HCT116 (cell line): ENCODE data around the gene FAR2. TPM values are rescaled to one million over a fixed set of nuclear protein-coding genes. Genes with fewer than 3 reads are reported as not detected.
"Not testable (repeated sequence)": the region's sequence is repeated elsewhere in the genome, so short reads cannot be mapped to it uniquely, and the experiment has no call there.

Experiments
- ATAC-seq: fragments of 200-7000 bp; cut with Tn5 transposase; 2 replicates; pipeline ENCODE4 v1.9.1; 2020; ENCODE audit warnings: mild to moderate bottlenecking, moderate library complexity
- BruUV-seq: library from RNA; stranded (reverse); fragments of 400-500 nt; replicated peaks from 2 replicates; lab custom pipeline; 2021; lab: Mats Ljungman, UMichigan
- CTCF ChIA-PET: fragments of 300-600 bp; sonication (Branson Sonifier 250); formaldehyde crosslinking; loops from one replicate; lab custom pipeline; 2021; ENCODE audit warnings: antibody characterized with exemption; lab: Charles Lee
- POLR2A ChIA-PET: fragments of 300-600, 350-600 bp; sonication (Branson Sonifier 250); formaldehyde crosslinking; loops from one replicate; lab custom pipeline; 2021; ENCODE audit warnings: antibody characterized with exemption; lab: Charles Lee
- RAD21 ChIA-PET, 2 experiments: fragments of 300-600 bp; sonication (Branson Sonifier 250); formaldehyde crosslinking; loops; one replicate each; lab custom pipeline; 2023; ENCODE audit warnings: low total read pairs in 2 of 2; ENCODE audit not compliant: uncharacterized antibody in 2 of 2, unreplicated experiment in 2 of 2, low non-redundant PET in 1 of 2; lab: Charles Lee
- DNase-seq: peaks from one replicate; pipeline ENCODE4 v3.0.0-alpha.2; 2010; ENCODE audit warnings: low read depth, low spot score
- H2AFZ ChIP-seq: fragments of 200-600 bp; shearing (Covaris generic), sonication (generic); 2 replicates; pipeline ENCODE4 v1.6.1; 2017; ENCODE audit warnings: low read depth, mixed run types, mixed read lengths, antibody characterized with exemption, low read length; ENCODE audit not compliant: poor library complexity, severe bottlenecking
- H3K27ac ChIP-seq: 2 replicates; pipeline ENCODE4 v1.5.1; 2012; ENCODE audit warnings: low read depth, low read length
- H3K27me3 ChIP-seq: fragments of 200-600 bp; sonication (generic); 2 replicates; pipeline ENCODE4 v1.6.1; 2016; ENCODE audit warnings: mixed run types, low read length, mixed read lengths; ENCODE audit not compliant: insufficient read depth
- H3K36me3 ChIP-seq, 2 experiments: fragments of 200-500 bp in 1 of 2; fragments of 200-600 bp in 1 of 2; sonication (Bioruptor generic) in 1 of 2; sonication (generic) in 1 of 2; 2 replicates each; pipeline versions ENCODE4 v1.5.1 to v1.6.1; 2014 to 2016; ENCODE audit warnings: low read length in 2 of 2, inconsistent platforms in 1 of 2, mixed read lengths in 1 of 2, mixed run types in 1 of 2; ENCODE audit not compliant: insufficient read depth in 2 of 2, control insufficient read depth in 1 of 2
- H3K4me1 ChIP-seq, 2 experiments: fragments of 200-600 bp in 1 of 2; sonication (generic) in 1 of 2; 2 replicates each; pipeline versions ENCODE4 v1.5.1 to v1.6.1; 2012 to 2017; ENCODE audit warnings: low read length in 2 of 2, inconsistent platforms in 1 of 2, mild to moderate bottlenecking in 1 of 2, mixed read lengths in 1 of 2, mixed run types in 1 of 2, moderate library complexity in 1 of 2; ENCODE audit not compliant: insufficient read depth in 2 of 2, control insufficient read depth in 1 of 2
- H3K4me2 ChIP-seq: fragments of 200-600 bp; sonication (generic); 2 replicates; pipeline ENCODE4 v1.6.1; 2017; ENCODE audit warnings: mixed run types, low read length, mixed read lengths
- H3K4me3 ChIP-seq, 2 experiments: fragments of 200-600 bp in 1 of 2; sonication (generic) in 1 of 2; replicated peaks in 1 of 2; 2 replicates each; pipeline ENCODE4 v1.5.1; 2011 to 2016; ENCODE audit warnings: low read length in 2 of 2, control low read depth in 1 of 2, low read depth in 1 of 2, mild to moderate bottlenecking in 1 of 2, mixed read lengths in 1 of 2, mixed run types in 1 of 2
- H3K79me2 ChIP-seq: fragments of 200-600 bp; sonication (generic); 2 replicates; pipeline ENCODE4 v1.6.1; 2017; ENCODE audit warnings: mild to moderate bottlenecking, mixed run types, low read length, moderate library complexity, mixed read lengths; ENCODE audit not compliant: insufficient read depth
- H3K9ac ChIP-seq: fragments of 200-600 bp; sonication (generic); 2 replicates; pipeline ENCODE4 v1.6.1; 2016; ENCODE audit warnings: low read length, mixed read lengths
- H3K9me2 ChIP-seq: fragments of 200-600 bp; sonication (generic), shearing (Covaris generic); 2 replicates; pipeline ENCODE4 v1.6.1; 2017; ENCODE audit warnings: mixed run types, mild to moderate bottlenecking, moderate library complexity; ENCODE audit not compliant: insufficient read depth
- H3K9me3 ChIP-seq, 2 experiments: fragments of 200-500 bp in 1 of 2; fragments of 200-600 bp in 1 of 2; sonication (Bioruptor generic) in 1 of 2; sonication (generic) in 1 of 2; 2 replicates each; pipeline ENCODE4 v1.6.1; 2014 to 2017; ENCODE audit warnings: low read length in 2 of 2, mixed read lengths in 2 of 2, inconsistent platforms in 1 of 2, low read depth in 1 of 2, mild to moderate bottlenecking in 1 of 2, mixed run types in 1 of 2, moderate library complexity in 1 of 2; ENCODE audit not compliant: control insufficient read depth in 1 of 2, insufficient read depth in 1 of 2
- H4K20me1 ChIP-seq: fragments of 200-600 bp; sonication (generic), shearing (Covaris generic); 2 replicates; pipeline ENCODE4 v1.6.1; 2017; ENCODE audit warnings: mixed run types, mild to moderate bottlenecking, moderate library complexity; ENCODE audit not compliant: insufficient read depth
- EZH2phosphoT487 ChIP-seq: fragments of 200-600 bp; IDR thresholded peaks from 2 replicates; pipeline ENCODE4 v1.6.1; 2018; ENCODE audit warnings: antibody characterized with exemption, borderline replicate concordance
- FOSL1 ChIP-seq: IDR thresholded peaks from 2 replicates; pipeline ENCODE4 v1.6.1; 2012; ENCODE audit warnings: low read depth
- POLR2A ChIP-seq: IDR thresholded peaks from 2 replicates; pipeline ENCODE4 v1.7.0; 2011; ENCODE audit warnings: borderline replicate concordance; ENCODE audit not compliant: insufficient read depth, insufficient read length; ENCODE audit errors: extremely low read depth
- RAD21 ChIP-seq: IDR thresholded peaks from 2 replicates; pipeline ENCODE4 v1.6.1; 2012; ENCODE audit warnings: low read depth, mild to moderate bottlenecking
- SIN3A ChIP-seq: IDR thresholded peaks from 2 replicates; pipeline ENCODE4 v1.6.1; 2012; ENCODE audit warnings: low read depth
- TCF7L2 ChIP-seq: IDR thresholded peaks from 2 replicates; pipeline ENCODE4 v1.7.0; 2011; ENCODE audit warnings: borderline replicate concordance, inconsistent platforms; ENCODE audit not compliant: insufficient read depth, insufficient read length; ENCODE audit errors: extremely low read depth
- YY1 ChIP-seq: IDR thresholded peaks from 2 replicates; pipeline ENCODE4 v1.6.1; 2011; ENCODE audit warnings: low read length, low read depth, moderate library complexity, mild to moderate bottlenecking; ENCODE audit not compliant: insufficient replicate concordance; ENCODE audit errors: extremely low read depth
- ZFX ChIP-seq: fragments of 450-650 bp; IDR thresholded peaks from 2 replicates; pipeline ENCODE4 v1.6.1; 2017
- ZNF274 ChIP-seq: fragments of 200-500 bp; sonication (Bioruptor generic); IDR thresholded peaks from 2 replicates; pipeline ENCODE4 v1.6.1; 2014; ENCODE audit warnings: mild to moderate bottlenecking, low read depth, low read length, inconsistent platforms
- intact Hi-C: fragments of 100-400 bp; cut with micrococcal nuclease; formaldehyde crosslinking; loops from 2 replicates; pipeline ENCODE4 v1.10.0; 2022
- total RNA-seq: library from RNA; stranded (reverse); gene quantifications from one replicate; pipeline ENCODE4 v1.2.1, GENCODE V29; 2021; ENCODE audit not compliant: unreplicated experiment
- TF ChIP-seq, protein P1 (sequence below), 3 experiments: fragments of 200-600 bp in 1 of 3; sonication (generic) in 1 of 3; IDR thresholded peaks in 2 of 3; conservative IDR thresholded peaks in 1 of 3; 2 replicates each; pipeline ENCODE4 v1.5.1; 2012 to 2017; ENCODE audit warnings: low read depth in 2 of 3, low read length in 2 of 3, antibody characterized with exemption in 1 of 3, borderline replicate concordance in 1 of 3, control low read depth in 1 of 3, mild to moderate bottlenecking in 1 of 3, mixed read lengths in 1 of 3, mixed run types in 1 of 3, moderate library complexity in 1 of 3; ENCODE audit not compliant: insufficient read depth in 1 of 3

The FAR2 gene
- total RNA-seq, 1 experiment from 2014 or later, result 9.7 TPM

DNA sequence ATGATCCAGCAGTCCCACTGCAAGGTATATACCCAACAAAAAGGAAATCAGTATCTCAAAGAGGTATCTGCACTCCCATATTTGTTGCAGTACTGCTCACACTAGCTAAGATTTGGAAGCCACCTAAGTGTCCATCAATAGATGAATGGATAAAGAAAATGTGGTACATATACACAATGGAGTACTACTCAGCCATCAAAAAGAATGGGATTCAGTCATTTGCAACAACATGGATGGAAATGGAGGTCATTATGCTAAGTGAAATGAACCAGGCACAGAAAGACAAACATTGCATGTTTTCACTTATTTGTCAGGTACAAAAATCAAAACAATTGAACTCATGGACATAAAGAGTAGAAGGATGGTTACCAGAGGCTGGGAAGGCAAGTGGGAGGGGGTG is 141.4 kb downstream of the FAR2 start:
- CTCF ChIA-PET, RAD21 ChIA-PET: not testable (repeated sequence)

DNA sequence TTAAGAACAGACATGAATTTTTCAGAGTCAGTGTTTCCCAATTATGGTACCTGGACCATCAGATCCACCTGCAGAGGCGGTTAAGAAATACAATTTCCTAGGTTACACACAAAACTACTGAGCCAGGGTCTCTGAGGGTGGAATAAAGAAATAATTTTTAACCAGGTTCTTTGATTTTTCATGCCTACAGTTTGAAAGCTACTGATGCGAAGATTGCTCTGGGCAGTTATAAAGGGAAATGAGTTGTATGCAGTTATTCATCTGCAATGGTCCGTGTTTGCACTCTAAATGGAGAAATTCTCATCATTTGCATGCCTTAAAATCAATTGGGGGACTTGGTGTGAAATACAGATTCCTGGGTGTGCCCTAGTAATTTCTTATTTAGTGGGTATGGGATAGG is 142.1 kb downstream of the FAR2 start:
- Histone ChIP-seq H3K27me3 (no peaks in the 10 kb centered on the region), H3K9ac (no peak overlapping the region), H3K9me3 (no peaks in the 10 kb centered on the region), H3K27ac (no peak overlapping the region), H3K36me3 (no peaks in the 10 kb centered on the region), H4K20me1 (no peaks in the 10 kb centered on the region), H3K79me2 (no peaks in the 10 kb centered on the region), H3K4me3 (no peak overlapping the region), H3K9me2 (no peaks in the 10 kb centered on the region), H3K4me2 (no peak overlapping the region), H2AFZ (no peak overlapping the region), H3K4me1 (no peaks in the 10 kb centered on the region)
- no peak for ATAC-seq
- TF ChIP-seq ZNF274 (no peak), TCF7L2 (no peak), POLR2A (no peak), RAD21 (no peak), FOSL1 (no peak), YY1 (no peak), ZFX (no peak), EZH2phosphoT487 (no peak), SIN3A (no peak)
- TF ChIP-seq, protein P1, sequence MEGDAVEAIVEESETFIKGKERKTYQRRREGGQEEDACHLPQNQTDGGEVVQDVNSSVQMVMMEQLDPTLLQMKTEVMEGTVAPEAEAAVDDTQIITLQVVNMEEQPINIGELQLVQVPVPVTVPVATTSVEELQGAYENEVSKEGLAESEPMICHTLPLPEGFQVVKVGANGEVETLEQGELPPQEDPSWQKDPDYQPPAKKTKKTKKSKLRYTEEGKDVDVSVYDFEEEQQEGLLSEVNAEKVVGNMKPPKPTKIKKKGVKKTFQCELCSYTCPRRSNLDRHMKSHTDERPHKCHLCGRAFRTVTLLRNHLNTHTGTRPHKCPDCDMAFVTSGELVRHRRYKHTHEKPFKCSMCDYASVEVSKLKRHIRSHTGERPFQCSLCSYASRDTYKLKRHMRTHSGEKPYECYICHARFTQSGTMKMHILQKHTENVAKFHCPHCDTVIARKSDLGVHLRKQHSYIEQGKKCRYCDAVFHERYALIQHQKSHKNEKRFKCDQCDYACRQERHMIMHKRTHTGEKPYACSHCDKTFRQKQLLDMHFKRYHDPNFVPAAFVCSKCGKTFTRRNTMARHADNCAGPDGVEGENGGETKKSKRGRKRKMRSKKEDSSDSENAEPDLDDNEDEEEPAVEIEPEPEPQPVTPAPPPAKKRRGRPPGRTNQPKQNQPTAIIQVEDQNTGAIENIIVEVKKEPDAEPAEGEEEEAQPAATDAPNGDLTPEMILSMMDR (IDR thresholded peaks at IDR 0.05 in 2 of 3, conservative IDR thresholded peaks at IDR 0.05 in 1 of 3; ENCODE audit: borderline replicate concordance in 1 of 3, insufficient read depth in 1 of 3, low read depth in 2 of 3, low read length in 2 of 3), result no peak
- BruUV-seq, result no TSS peak
- DNase-seq, result no peak
- ChIA-PET CTCF (no interaction called here), POLR2A (no interaction called here), RAD21 (no interaction called here)
- intact Hi-C loops, result no loop called here

More for the DNA sequence above, 141.4 kb downstream of the FAR2 start:
- intact Hi-C loops, H3K79me2 ChIP-seq, H3K27ac ChIP-seq, H4K20me1 ChIP-seq, H3K4me3 ChIP-seq, H3K9me3 ChIP-seq, H3K9ac ChIP-seq, H3K36me3 ChIP-seq, POLR2A ChIA-PET, H2AFZ ChIP-seq, H3K9me2 ChIP-seq, H3K4me1 ChIP-seq, DNase-seq, ATAC-seq, H3K4me2 ChIP-seq, BruUV-seq, H3K27me3 ChIP-seq: not testable (repeated sequence)
